PFSK-1 (cell line): ENCODE measurements around the gene MAT2A.

Experiments
- FOXP2 ChIP-seq: optimal IDR thresholded peaks from 2 replicates; pipeline ENCODE3; 2011; ENCODE audit warnings: borderline replicate concordance, control low read depth, inconsistent platforms; ENCODE audit not compliant: insufficient read depth; ENCODE audit errors: extremely low read length, extremely low read depth
- POLR2AphosphoS5 ChIP-seq: IDR thresholded peaks from 2 replicates; pipeline ENCODE4 v1.6.1; 2012; ENCODE audit warnings: low read depth, mild to moderate bottlenecking, control low read depth, low read length, moderate library complexity
- REST ChIP-seq, 2 experiments: IDR thresholded peaks; 2 replicates each; pipeline versions ENCODE4 v1.6.1 to v1.8.0; 2011 to 2012; ENCODE audit warnings: low read depth in 2 of 2, low read length in 2 of 2, control low read depth in 1 of 2, inconsistent platforms in 1 of 2, mild to moderate bottlenecking in 1 of 2, moderate library complexity in 1 of 2; ENCODE audit not compliant: insufficient read depth in 1 of 2
- SIN3A ChIP-seq: IDR thresholded peaks from 2 replicates; pipeline ENCODE4 v1.6.1; 2012; ENCODE audit warnings: mild to moderate bottlenecking, low read length, moderate library complexity, borderline replicate concordance; ENCODE audit not compliant: insufficient read depth
- TAF1 ChIP-seq: IDR thresholded peaks from 2 replicates; pipeline ENCODE4 v1.6.1; 2012; ENCODE audit warnings: low read length, control low read depth, borderline replicate concordance; ENCODE audit not compliant: insufficient read depth

Gene MAT2A

GRCh38 chr2:85528355-85528754, 10.6 kb upstream of the MAT2A start:
- TF ChIP-seq FOXP2 (no peak), REST (IDR thresholded peaks at IDR 0.05; ENCODE audit: insufficient read depth in 1 of 2, low read depth in 2 of 2, low read length in 2 of 2) (no peak), TAF1 (no peak), POLR2AphosphoS5 (no peak), SIN3A (no peak)

GRCh38 chr2:85529809-85530208, 9.2 kb upstream of the MAT2A start:
- TF ChIP-seq FOXP2: no peak
- no peak for TF ChIP-seq TAF1
- TF ChIP-seq POLR2AphosphoS5: no peak
- no peak for TF ChIP-seq SIN3A
- no peak for TF ChIP-seq REST (IDR thresholded peaks at IDR 0.05; ENCODE audit: insufficient read depth in 1 of 2, low read depth in 2 of 2, low read length in 2 of 2)

DNA sequence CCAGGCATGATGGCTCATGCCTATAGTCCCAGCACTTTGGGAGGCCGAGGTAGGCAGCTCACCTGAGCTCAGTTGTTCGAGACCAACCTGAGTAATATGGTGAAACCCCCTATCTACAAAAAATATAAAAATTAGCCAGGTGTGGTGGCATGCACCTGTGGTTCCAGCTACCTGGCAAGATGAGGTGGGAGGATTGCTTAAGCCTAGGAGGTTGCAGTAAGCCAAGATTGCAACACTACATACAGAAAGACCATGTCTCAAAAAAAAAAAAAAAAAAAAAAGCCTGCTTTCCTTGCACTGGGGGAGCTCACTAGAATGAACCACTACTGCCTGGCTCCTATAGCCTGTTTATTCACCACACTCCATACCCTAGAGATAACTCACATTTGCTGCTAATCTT, 7.4 kb upstream of the MAT2A start:
- TF ChIP-seq FOXP2 (no peak), REST (IDR thresholded peaks at IDR 0.05; ENCODE audit: insufficient read depth in 1 of 2, low read depth in 2 of 2, low read length in 2 of 2) (no peak), POLR2AphosphoS5 (no peak), TAF1 (no peak), SIN3A (no peak)

DNA sequence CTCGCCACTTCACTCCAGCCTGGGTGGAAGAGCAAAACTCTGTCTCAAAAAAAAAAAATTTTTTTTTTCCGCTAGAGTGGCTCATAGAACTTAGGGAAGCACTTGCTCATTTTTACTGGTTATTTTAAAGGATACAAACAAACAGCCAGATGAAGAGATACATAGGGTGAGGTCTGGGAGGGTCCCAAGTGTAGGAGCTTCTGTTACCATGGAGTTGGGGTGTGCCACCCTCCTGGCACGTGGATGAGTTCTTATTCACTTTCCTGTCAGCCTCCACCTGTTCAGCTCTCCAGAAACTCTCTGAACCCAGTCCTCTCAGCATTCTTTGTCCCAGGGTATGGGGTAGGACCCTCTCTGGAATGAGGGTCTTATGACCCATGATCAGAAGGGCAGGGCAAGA, 4.9 kb upstream of the MAT2A start:
- no peak for TF ChIP-seq POLR2AphosphoS5
- TF ChIP-seq TAF1: no peak
- TF ChIP-seq SIN3A: no peak
- no peak for TF ChIP-seq REST (IDR thresholded peaks at IDR 0.05; ENCODE audit: insufficient read depth in 1 of 2, low read depth in 2 of 2, low read length in 2 of 2)
- no peak for TF ChIP-seq FOXP2

DNA sequence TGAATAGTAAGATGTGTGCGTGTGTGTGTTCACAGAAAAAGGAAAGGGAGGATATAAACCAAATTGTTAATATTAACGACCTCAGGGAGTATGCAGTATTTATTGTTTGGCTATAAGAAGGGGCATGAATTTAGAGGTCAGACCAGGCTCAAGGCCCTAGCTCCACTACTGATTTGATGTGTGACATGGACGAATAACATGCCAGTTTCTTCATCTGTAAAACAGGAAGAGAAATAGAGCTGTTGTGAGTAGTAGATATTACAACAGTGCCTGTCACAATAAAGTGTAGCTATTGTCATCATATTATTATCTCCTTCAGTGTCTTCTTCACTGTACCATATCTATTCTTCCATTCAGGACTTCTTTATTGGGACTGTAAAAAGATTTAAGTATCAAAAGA, 4.1 kb upstream of the MAT2A start:
- TF ChIP-seq REST (IDR thresholded peaks at IDR 0.05; ENCODE audit: insufficient read depth in 1 of 2, low read depth in 2 of 2, low read length in 2 of 2) (no peak), TAF1 (no peak), FOXP2 (no peak), SIN3A (no peak)
